T-helper 17 cell (primary cell): ENCODE data around the gene MORC1. TPM values are rescaled to one million over a fixed set of nuclear protein-coding genes. Genes with fewer than 3 reads are reported as not detected.
A peak's percentile ranks its signal among the peaks of the same experiment; 100 is the strongest.

ENCODE experiments used
- ATAC-seq: fragments of 150-1000 bp; cut with Tn5 transposase; 2 replicates; pipeline ENCODE4 v1.10.0; 2021; ENCODE audit warnings: mild to moderate bottlenecking, moderate library complexity
- DNase-seq, 3 donors: peaks; one replicate each; pipeline versions ENCODE4 v3.0.0 to v3.0.0-alpha.2; 2020 to 2021
- H3K9me3 ChIP-seq: one replicate; pipeline ENCODE4 v1.7.0; 2013; ENCODE audit warnings: low read length, mild to moderate bottlenecking; ENCODE audit not compliant: control insufficient read depth, poor library complexity, severe bottlenecking
- H3K27ac Mint-ChIP-seq: one replicate; pipeline ENCODE4 v1.8.0; 2022; ENCODE audit warnings: mild to moderate bottlenecking, moderate library complexity, mixed read lengths
- H3K27me3 Mint-ChIP-seq: one replicate; pipeline ENCODE4 v1.8.0; 2022; ENCODE audit warnings: mixed read lengths
- H3K36me3 Mint-ChIP-seq: one replicate; pipeline ENCODE4 v1.8.0; 2022; ENCODE audit warnings: low read depth, mixed read lengths
- H3K4me1 Mint-ChIP-seq: one replicate; pipeline ENCODE4 v1.8.0; 2022; ENCODE audit warnings: mild to moderate bottlenecking, mixed read lengths
- H3K4me3 Mint-ChIP-seq: one replicate; pipeline ENCODE4 v1.8.0; 2022; ENCODE audit warnings: mild to moderate bottlenecking, moderate library complexity, mixed read lengths
- total RNA-seq, 4 donors: library from RNA in 2 of 4; stranded (reverse) in 2 of 4; gene quantifications; one replicate each; pipeline ENCODE4 v1.2.3 and lab custom pipeline; 2022 to 2026

Gene MORC1
- total RNA-seq, 2 donors from 2014 or later: 0.68 TPM; not detected in 1

DNA sequence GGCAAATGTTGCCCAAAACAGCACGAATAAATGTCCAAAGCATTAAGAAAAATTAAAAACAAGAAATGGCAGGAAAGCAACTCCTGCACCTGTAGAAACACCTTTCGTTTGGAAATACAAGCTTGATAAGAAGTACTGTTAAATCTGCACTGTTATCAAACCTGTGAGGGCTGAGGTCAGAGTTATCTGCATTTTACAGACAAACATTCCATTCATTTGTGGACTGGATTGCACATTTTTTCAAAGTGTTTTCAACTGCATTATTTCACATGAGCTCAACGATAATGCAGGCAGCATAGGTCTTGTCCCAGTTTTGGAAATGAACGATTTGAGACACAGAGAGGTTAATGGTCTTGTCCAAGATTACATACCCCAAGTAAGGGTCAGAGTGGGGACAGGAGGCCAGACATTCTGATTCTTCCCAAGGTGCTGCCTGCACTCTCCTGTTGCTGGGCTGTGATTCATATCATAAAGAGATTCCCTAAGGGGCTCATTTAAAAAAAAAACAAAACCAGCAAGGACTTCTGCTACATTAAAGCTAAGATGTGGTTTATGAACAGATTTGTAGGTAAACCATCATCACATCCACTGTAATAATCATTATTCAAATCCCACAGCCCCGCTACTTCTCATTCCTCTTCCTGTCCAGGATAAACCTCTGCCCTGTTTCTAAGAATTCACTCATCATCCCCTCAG, 177.2 kb downstream of the MORC1 start:
- DNase-seq (no peak), ATAC-seq (no peak)
- Mint-ChIP-seq H3K4me1 (no peaks in the 10 kb centered on the region), H3K27me3 (peaks cover 18% of the 10 kb centered on the region), H3K27ac (no peak overlapping the region), H3K4me3 (no peak overlapping the region), H3K36me3 (no peaks in the 10 kb centered on the region)
- no peaks in the 10 kb centered on the region for H3K9me3 ChIP-seq

DNA sequence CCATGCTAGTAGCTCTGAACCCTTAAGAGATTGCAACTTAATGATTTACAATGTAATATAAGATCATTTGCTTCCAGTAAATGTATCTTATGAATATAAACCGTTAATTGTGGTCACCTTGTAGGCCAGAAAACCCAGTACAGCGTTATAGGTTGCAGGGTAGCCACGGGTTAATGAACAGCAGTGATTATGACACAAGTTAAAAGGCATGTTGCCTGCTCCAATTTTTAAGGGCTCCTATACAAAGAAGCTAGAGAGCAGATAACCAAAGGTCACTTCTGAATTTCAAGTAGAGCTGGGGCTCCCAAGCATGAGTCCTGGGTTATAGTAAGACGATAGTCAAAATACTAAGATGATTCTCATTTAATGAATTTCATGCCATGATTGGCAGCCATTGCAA, 177.8 kb downstream of the MORC1 start:
- Mint-ChIP-seq H3K4me1 (no peaks in the 10 kb centered on the region), H3K27ac (no peak overlapping the region), H3K27me3 (peaks cover 18% of the 10 kb centered on the region), H3K36me3 (no peaks in the 10 kb centered on the region), H3K4me3 (no peak overlapping the region)
- ATAC-seq (no peak), DNase-seq (no peak)
- no peaks in the 10 kb centered on the region for H3K9me3 ChIP-seq

DNA sequence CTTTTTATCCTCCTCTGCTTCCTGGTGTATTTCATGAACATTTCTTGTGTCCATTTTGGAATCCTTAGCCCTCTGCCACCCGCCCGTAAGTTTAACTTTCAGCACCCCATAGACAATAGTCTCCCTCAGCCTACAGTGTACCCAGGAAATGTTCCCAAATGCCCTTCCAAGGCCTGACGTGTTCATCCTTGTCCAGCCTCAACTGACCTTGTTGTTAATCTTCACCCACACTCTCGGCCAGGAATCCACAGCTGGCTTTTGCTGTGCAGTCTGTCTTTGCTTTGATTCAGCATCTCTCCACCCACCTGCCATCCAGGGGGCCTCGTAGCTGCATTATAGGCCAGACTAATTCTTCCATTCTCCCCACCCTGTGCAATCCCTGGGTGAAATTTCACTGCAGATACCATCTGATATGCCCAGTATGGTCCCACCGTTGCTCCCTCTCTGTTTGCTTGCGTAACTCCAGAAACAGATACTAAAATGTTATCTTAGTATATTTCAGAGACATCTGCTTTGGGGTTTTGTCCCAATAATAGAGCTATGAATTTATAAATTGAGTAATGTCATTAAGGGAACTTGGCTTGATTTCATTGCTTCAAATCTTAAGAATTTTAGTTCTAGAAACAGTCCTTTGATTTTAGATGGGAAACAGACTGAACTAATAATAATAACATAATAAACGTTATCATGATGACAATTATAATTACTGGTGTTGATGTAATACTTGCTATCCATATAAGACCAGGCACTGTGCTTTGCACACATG, 180.8 kb downstream of the MORC1 start:
- H3K4me1 Mint-ChIP-seq: no peaks in the 10 kb centered on the region
- H3K27ac Mint-ChIP-seq: no peak overlapping the region
- no peaks in the 10 kb centered on the region for H3K27me3 Mint-ChIP-seq
- ATAC-seq (no peak), DNase-seq (no peak)
- H3K36me3 Mint-ChIP-seq: no peaks in the 10 kb centered on the region
- no peak overlapping the region for H3K4me3 Mint-ChIP-seq
- no peaks in the 10 kb centered on the region for H3K9me3 ChIP-seq

GRCh38 chr3:108931035-108931434, 186.9 kb downstream of the MORC1 start:
- Mint-ChIP-seq H3K27ac (no peak overlapping the region), H3K36me3 (peaks cover 2% of the 10 kb centered on the region), H3K27me3 (peaks cover 6% of the 10 kb centered on the region), H3K4me1 (no peaks in the 10 kb centered on the region), H3K4me3 (no peak overlapping the region)
- DNase-seq (no peak), ATAC-seq (no peak)
- H3K9me3 ChIP-seq: peaks cover 9% of the 10 kb centered on the region

DNA sequence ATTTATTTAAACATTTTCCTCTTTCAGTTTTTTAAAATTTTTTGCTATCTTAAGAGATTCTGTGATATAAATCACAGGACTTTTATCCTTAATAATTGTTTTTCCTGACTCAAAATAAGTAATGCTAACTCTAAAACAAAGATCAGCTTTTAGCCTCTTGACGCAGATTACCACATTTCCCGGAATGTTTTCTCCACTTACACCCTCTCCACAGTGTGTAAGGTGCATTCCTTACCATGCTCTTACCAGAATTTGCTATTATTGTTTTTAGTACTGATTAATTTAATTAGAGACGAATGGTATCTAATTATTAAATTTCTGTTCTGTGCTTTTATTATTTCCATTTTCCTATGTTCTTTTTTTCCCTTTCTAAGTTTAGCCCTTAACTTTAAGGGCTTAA, 199.1 kb downstream of the MORC1 start:
- Mint-ChIP-seq H3K27me3 (peaks cover 30% of the 10 kb centered on the region), H3K36me3 (peaks cover 2% of the 10 kb centered on the region), H3K4me1 (peaks cover 12% of the 10 kb centered on the region), H3K27ac (no peak overlapping the region), H3K4me3 (no peak overlapping the region)
- no peak for ATAC-seq
- no peaks in the 10 kb centered on the region for H3K9me3 ChIP-seq
- DNase-seq: no peak

- H3K9me3 ChIP-seq: peaks cover 3% of the 10 kb centered on the region
- Mint-ChIP-seq H3K27me3 (peaks cover 29% of the 10 kb centered on the region), H3K36me3 (peaks cover 2% of the 10 kb centered on the region), H3K4me3 (peak overlapping the region; percentile 39), H3K4me1 (peaks cover 15% of the 10 kb centered on the region), H3K27ac (peak overlapping the region; percentile 4)
- DNase-seq (peak; percentile 11 to 26 (median 25)), ATAC-seq (peak; percentile 91)
These were observed 202.9 kb downstream of the MORC1 start for GRCh38 chr3:108914774-108915641.

DNA sequence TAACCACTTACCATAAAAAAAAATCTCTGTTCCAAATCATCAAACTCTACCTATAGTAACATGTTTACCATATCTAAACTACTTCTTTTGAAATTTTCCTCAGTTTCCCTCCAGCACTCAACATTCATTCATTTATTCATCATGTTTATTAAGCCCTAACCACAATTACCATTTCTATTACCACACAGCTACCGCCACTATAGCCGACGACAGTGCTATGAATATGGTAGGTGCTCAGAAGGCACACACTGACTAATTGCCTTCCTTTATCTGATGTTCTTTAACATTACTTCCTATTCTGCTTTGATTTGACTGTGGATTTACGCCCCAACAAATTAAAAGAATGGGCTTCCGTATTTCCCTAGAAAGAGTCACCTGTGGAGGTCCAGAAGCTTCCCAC, 208.1 kb downstream of the MORC1 start:
- Mint-ChIP-seq H3K4me1 (peaks cover 16% of the 10 kb centered on the region), H3K36me3 (no peaks in the 10 kb centered on the region), H3K27me3 (peaks cover 26% of the 10 kb centered on the region), H3K27ac (no peak overlapping the region), H3K4me3 (no peak overlapping the region)
- H3K9me3 ChIP-seq: peaks cover 3% of the 10 kb centered on the region
- ATAC-seq (no peak), DNase-seq (no peak)

Other genes with a start within 250 kb of the MORC1 start
- not detected for gene GUCA1C, start 164.3 kb downstream of the MORC1 start, total RNA-seq
- gene C3orf85, start 18.6 kb upstream of the MORC1 start, total RNA-seq: not detected
- not detected for gene DPPA2, start 198.4 kb upstream of the MORC1 start, total RNA-seq
- under 1 TPM in 1 of 2 donors, not detected in 1; 0.21 TPM for gene DPPA4, start 219.4 kb upstream of the MORC1 start, total RNA-seq